ENCODE results near the gene CD3E. TPM values are rescaled to one million over a fixed set of nuclear protein-coding genes. Genes with fewer than 3 reads are reported as not detected.
A peak's percentile ranks its signal among the peaks of the same experiment; 100 is the strongest.

The CD3E gene
- total and polyA plus RNA-seq, 2 of the 8 experiments (the other 6 are each of a cell fraction or from before 2014, with no cell fraction given) = not detected

GRCh38 chr11:118295815-118296454, 8.6 kb upstream of the CD3E start:
- H2AK5ac ChIP-seq (ENCODE audit: low read depth, low read length) = no peak overlapping the region
- CTCF ChIA-PET (ENCODE audit: partially characterized antibody) = interaction anchor here (0.7 to 5.1 kb wide), 50 partner anchors 9 to 308 kb away, joined by 3 to 52 read pairs (median 4); partner anchors contain the start of genes CD3D, CD3E, JAML and MPZL2
- no peak overlapping the region for H3K9ac ChIP-seq (replicated peaks in 1 of 4; ENCODE audit: extremely low read depth in 1 of 4, low read depth in 3 of 4, low read length in 3 of 4)
- H2BK20ac ChIP-seq (ENCODE audit: low read length) = no peak overlapping the region
- no peak overlapping the region for H3K4me2 ChIP-seq (ENCODE audit: insufficient read depth in 1 of 2, low read depth in 2 of 2, low read length in 2 of 2)
- H3K4me3 ChIP-seq (ENCODE audit: extremely low read depth in 1 of 4, insufficient read depth in 2 of 4, low read depth in 3 of 4, low read length in 4 of 4) = no peak overlapping the region
- no peak for DNase-seq (ENCODE audit: low read depth in 1 of 2, low spot score in 2 of 2)
- no peaks in the 10 kb centered on the region for H3K79me2 ChIP-seq (ENCODE audit: control insufficient read depth in 1 of 2, insufficient read depth in 2 of 2, low read length in 2 of 2)
- H4K20me1 ChIP-seq (replicated peaks in 1 of 2; ENCODE audit: control insufficient read depth in 1 of 2, insufficient read depth in 2 of 2, low read length in 2 of 2) = no peaks in the 10 kb centered on the region
- POLR2A ChIA-PET (ENCODE audit: partially characterized antibody) = interaction anchor here (0.8 to 1.0 kb wide), 2 partner anchors 10 to 55 kb away, joined by 4 read pairs; no protein-coding TSS in a partner anchor
- no peak overlapping the region for H2BK120ac ChIP-seq (replicated peaks; ENCODE audit: low read depth, low read length)
- peak overlapping the region; percentile 29 for H4K5ac ChIP-seq (ENCODE audit: insufficient read length, low read depth, low read length)
- no peak overlapping the region for H3K18ac ChIP-seq (ENCODE audit: extremely low read depth, low read length)
- H3K4me1 ChIP-seq (replicated peaks in 1 of 4; ENCODE audit: control insufficient read depth in 3 of 4, insufficient read depth in 4 of 4, low read length in 3 of 4) = no peaks in the 10 kb centered on the region; a peak in 1 of 7 replicates
- WGBS, 2 experiments (ENCODE audit: extremely low coverage in 1 of 2, insufficient coverage in 1 of 2, insufficient read length in 1 of 2, insufficient replicate concordance in 2 of 2, low coverage in 1 of 2, low lambda C conversion rate in 2 of 2, missing lambda C conversion rate in 1 of 2) = 60% methylated on average over 3 of the region's 3 CpGs; no CpG with 5 or more reads in 1 of the 2 experiments
- no peak overlapping the region for H2BK15ac ChIP-seq (ENCODE audit: low read length)
- no peak overlapping the region for H4K91ac ChIP-seq (replicated peaks; ENCODE audit: insufficient read length, low read length)
- H4K8ac ChIP-seq (ENCODE audit: extremely low read depth, insufficient read depth, low read length) = no peak overlapping the region
- peak; percentile 39 for FAIRE-seq
- no peak overlapping the region for H3K56ac ChIP-seq (replicated peaks; ENCODE audit: insufficient read length, low read depth, low read length)
- H3K14ac ChIP-seq (ENCODE audit: insufficient read length) = no peak overlapping the region
- no peaks in the 10 kb centered on the region; a peak in 1 of 7 replicates for H3K27me3 ChIP-seq (replicated peaks in 1 of 4; ENCODE audit: control insufficient read depth in 3 of 4, extremely low read depth in 1 of 4, insufficient read depth in 3 of 4, low read length in 3 of 4)
- H2BK5ac ChIP-seq (ENCODE audit: low read depth, low read length) = no peak overlapping the region
- H3K27ac ChIP-seq (ENCODE audit: low read depth, low read length) = no peak overlapping the region
- no peak overlapping the region for H3K4ac ChIP-seq (replicated peaks; ENCODE audit: insufficient read length, low read depth, low read length)
- no peak overlapping the region for H2BK12ac ChIP-seq (ENCODE audit: low read depth, low read length)
- TF ChIP-seq ZNF274 (IDR thresholded peaks at IDR 0.05; ENCODE audit: borderline replicate concordance, extremely low read depth, low read length) (no peak), RAD21 (IDR thresholded peaks at IDR 0.05 in 1 of 2, conservative IDR thresholded peaks at IDR 0.05 in 1 of 2; ENCODE audit: low read depth in 2 of 2, low read length in 2 of 2) (peak; percentile 54 to 65), BRCA1 (IDR thresholded peaks at IDR 0.05; ENCODE audit: low read depth, low read length) (no peak), JUND (IDR thresholded peaks at IDR 0.05; ENCODE audit: low read length) (0 out of 2 replicates have a peak, but pooled peaks have one; percentile 29)
- TF ChIP-seq, protein P1, sequence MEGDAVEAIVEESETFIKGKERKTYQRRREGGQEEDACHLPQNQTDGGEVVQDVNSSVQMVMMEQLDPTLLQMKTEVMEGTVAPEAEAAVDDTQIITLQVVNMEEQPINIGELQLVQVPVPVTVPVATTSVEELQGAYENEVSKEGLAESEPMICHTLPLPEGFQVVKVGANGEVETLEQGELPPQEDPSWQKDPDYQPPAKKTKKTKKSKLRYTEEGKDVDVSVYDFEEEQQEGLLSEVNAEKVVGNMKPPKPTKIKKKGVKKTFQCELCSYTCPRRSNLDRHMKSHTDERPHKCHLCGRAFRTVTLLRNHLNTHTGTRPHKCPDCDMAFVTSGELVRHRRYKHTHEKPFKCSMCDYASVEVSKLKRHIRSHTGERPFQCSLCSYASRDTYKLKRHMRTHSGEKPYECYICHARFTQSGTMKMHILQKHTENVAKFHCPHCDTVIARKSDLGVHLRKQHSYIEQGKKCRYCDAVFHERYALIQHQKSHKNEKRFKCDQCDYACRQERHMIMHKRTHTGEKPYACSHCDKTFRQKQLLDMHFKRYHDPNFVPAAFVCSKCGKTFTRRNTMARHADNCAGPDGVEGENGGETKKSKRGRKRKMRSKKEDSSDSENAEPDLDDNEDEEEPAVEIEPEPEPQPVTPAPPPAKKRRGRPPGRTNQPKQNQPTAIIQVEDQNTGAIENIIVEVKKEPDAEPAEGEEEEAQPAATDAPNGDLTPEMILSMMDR (IDR thresholded peaks at IDR 0.05; ENCODE audit: control extremely low read depth in 1 of 3, insufficient read depth in 1 of 3, low read depth in 1 of 3, low read length in 3 of 3) = peak in 2 of 3 experiments; percentile 63 to 70; a peak in 3 of 4 replicates
- H2AFZ ChIP-seq (ENCODE audit: low read length) = peak overlapping the region; percentile 60
- no peaks in the 10 kb centered on the region for H3K9me3 ChIP-seq (ENCODE audit: insufficient read depth in 2 of 2, low read depth in 1 of 2, low read length in 1 of 2)
- H3K36me3 ChIP-seq (ENCODE audit: control insufficient read depth in 2 of 4, insufficient read depth in 4 of 4, low read length in 3 of 4) = no peaks in the 10 kb centered on the region
- no peaks in the 10 kb centered on the region for H3K23me2 ChIP-seq (ENCODE audit: low read depth, low read length)
- H3K79me1 ChIP-seq (ENCODE audit: low read depth, low read length) = no peaks in the 10 kb centered on the region
- no peak overlapping the region for H3K23ac ChIP-seq (ENCODE audit: insufficient read length)

Measured in H1 (cell line).